ENCODE data around the gene FTO.

The FTO gene

GRCh38 chr16:53826658-53827057 is 122.7 kb downstream of the FTO start:
- Histone ChIP-seq H3K4me3 (ENCODE audit: low read length in 2 of 2) (no peak overlapping the region), H3K23ac (ENCODE audit: low read depth, low read length, poor library complexity) (no peak overlapping the region), H3K4me2 (ENCODE audit: insufficient read depth, low read length, poor library complexity, severe bottlenecking) (no peak overlapping the region), H2BK12ac (ENCODE audit: low read length) (no peak overlapping the region), H3K18ac (ENCODE audit: low read length) (no peak overlapping the region), H2BK120ac (ENCODE audit: low read depth, low read length) (no peak overlapping the region), H2BK15ac (ENCODE audit: low read length) (no peak overlapping the region), H3K27me3 (ENCODE audit: control insufficient read depth in 3 of 3, insufficient read depth in 3 of 3, low read depth in 1 of 3, low read length in 3 of 3) (peaks cover 0 to 2% (median 0%) of the 10 kb centered on the region in 3 experiments), H3K79me1 (ENCODE audit: low read depth, low read length) (no peaks in the 10 kb centered on the region), H3K4me1 (ENCODE audit: control insufficient read depth in 2 of 2, insufficient read depth in 1 of 2, low read depth in 1 of 2, low read length in 2 of 2) (peaks cover 3 to 11% of the 10 kb centered on the region in 2 donors), H3K27ac (replicated peaks; ENCODE audit: low read length) (no peak overlapping the region), H4K8ac (ENCODE audit: low read depth, low read length) (no peak overlapping the region), H3K36me3 (replicated peaks in 1 of 2; ENCODE audit: control insufficient read depth in 2 of 2, insufficient read depth in 2 of 2, low read length in 2 of 2) (peaks cover 5 to 14% of the 10 kb centered on the region in 2 donors), H3K4ac (ENCODE audit: low read length) (no peak overlapping the region), H3K9ac (ENCODE audit: low read depth, low read length, poor library complexity) (no peak overlapping the region), H3K14ac (ENCODE audit: low read length) (no peak overlapping the region), H2AK5ac (ENCODE audit: low read depth, low read length) (no peak overlapping the region), H4K91ac (ENCODE audit: low read depth, low read length, poor library complexity) (no peak overlapping the region), H3K9me3 (replicated peaks in 1 of 2; ENCODE audit: control insufficient read depth in 2 of 2, insufficient read depth in 1 of 2, low read depth in 1 of 2, low read length in 2 of 2) (peaks cover 5 to 16% of the 10 kb centered on the region in 2 donors), H2AFZ (ENCODE audit: low read length) (no peak overlapping the region), H2BK5ac (ENCODE audit: low read length) (no peak overlapping the region)
- DNase-seq (ENCODE audit: low spot score) = no peak
- WGBS, 2 donors (ENCODE audit: extremely low coverage in 2 of 2, insufficient read length in 2 of 2, insufficient replicate concordance in 1 of 2) = no CpG with 5 or more reads among the region's 3 CpGs

DNA sequence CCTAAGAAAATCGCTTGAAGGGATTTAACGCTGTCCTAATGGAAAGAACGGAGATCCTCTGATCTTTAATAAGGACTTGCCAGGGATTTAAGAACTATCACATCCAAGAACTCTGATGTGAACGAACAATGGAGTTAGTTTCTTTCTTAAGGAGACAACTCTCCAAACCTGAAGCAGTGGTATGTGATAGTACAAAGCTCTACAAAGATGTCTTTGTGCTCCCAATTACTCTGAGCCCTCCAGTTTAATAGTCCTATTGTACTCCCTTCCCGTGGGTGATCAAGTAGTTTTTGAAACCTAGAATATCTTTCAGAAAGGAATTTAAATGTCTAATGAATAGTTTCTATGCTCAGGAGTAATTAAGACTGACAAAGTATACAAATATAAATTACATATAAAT is 123.8 kb downstream of the FTO start:
- WGBS, 2 donors (ENCODE audit: extremely low coverage in 2 of 2, insufficient read length in 2 of 2, insufficient replicate concordance in 1 of 2) = no CpG with 5 or more reads among the region's 5 CpGs
- H2AFZ ChIP-seq (ENCODE audit: low read length) = no peak overlapping the region
- no peak overlapping the region for H2BK12ac ChIP-seq (ENCODE audit: low read length)
- H2AK5ac ChIP-seq (ENCODE audit: low read depth, low read length) = no peak overlapping the region
- no peak overlapping the region for H2BK15ac ChIP-seq (ENCODE audit: low read length)
- peaks cover 0 to 2% (median 0%) of the 10 kb centered on the region in 3 experiments for H3K27me3 ChIP-seq (ENCODE audit: control insufficient read depth in 3 of 3, insufficient read depth in 3 of 3, low read depth in 1 of 3, low read length in 3 of 3)
- no peak overlapping the region for H4K91ac ChIP-seq (ENCODE audit: low read depth, low read length, poor library complexity)
- H3K18ac ChIP-seq (ENCODE audit: low read length) = no peak overlapping the region
- DNase-seq (ENCODE audit: low spot score) = peak; percentile 73
- H3K36me3 ChIP-seq (replicated peaks in 1 of 2; ENCODE audit: control insufficient read depth in 2 of 2, insufficient read depth in 2 of 2, low read length in 2 of 2) = peaks cover 5 to 14% of the 10 kb centered on the region in 2 donors
- H3K27ac ChIP-seq (replicated peaks; ENCODE audit: low read length) = no peak overlapping the region
- H3K4me2 ChIP-seq (ENCODE audit: insufficient read depth, low read length, poor library complexity, severe bottlenecking) = no peak overlapping the region
- no peak overlapping the region for H2BK120ac ChIP-seq (ENCODE audit: low read depth, low read length)
- H3K79me1 ChIP-seq (ENCODE audit: low read depth, low read length) = no peaks in the 10 kb centered on the region
- no peak overlapping the region for H2BK5ac ChIP-seq (ENCODE audit: low read length)
- no peak overlapping the region for H3K14ac ChIP-seq (ENCODE audit: low read length)
- peaks cover 5 to 16% of the 10 kb centered on the region in 2 donors for H3K9me3 ChIP-seq (replicated peaks in 1 of 2; ENCODE audit: control insufficient read depth in 2 of 2, insufficient read depth in 1 of 2, low read depth in 1 of 2, low read length in 2 of 2)
- no peak overlapping the region for H4K8ac ChIP-seq (ENCODE audit: low read depth, low read length)
- no peak overlapping the region for H3K4ac ChIP-seq (ENCODE audit: low read length)
- no peak overlapping the region for H3K23ac ChIP-seq (ENCODE audit: low read depth, low read length, poor library complexity)
- H3K9ac ChIP-seq (ENCODE audit: low read depth, low read length, poor library complexity) = no peak overlapping the region
- peaks cover 3 to 10% of the 10 kb centered on the region in 2 donors for H3K4me1 ChIP-seq (ENCODE audit: control insufficient read depth in 2 of 2, insufficient read depth in 1 of 2, low read depth in 1 of 2, low read length in 2 of 2)
- no peak overlapping the region for H3K4me3 ChIP-seq (ENCODE audit: low read length in 2 of 2)

DNA sequence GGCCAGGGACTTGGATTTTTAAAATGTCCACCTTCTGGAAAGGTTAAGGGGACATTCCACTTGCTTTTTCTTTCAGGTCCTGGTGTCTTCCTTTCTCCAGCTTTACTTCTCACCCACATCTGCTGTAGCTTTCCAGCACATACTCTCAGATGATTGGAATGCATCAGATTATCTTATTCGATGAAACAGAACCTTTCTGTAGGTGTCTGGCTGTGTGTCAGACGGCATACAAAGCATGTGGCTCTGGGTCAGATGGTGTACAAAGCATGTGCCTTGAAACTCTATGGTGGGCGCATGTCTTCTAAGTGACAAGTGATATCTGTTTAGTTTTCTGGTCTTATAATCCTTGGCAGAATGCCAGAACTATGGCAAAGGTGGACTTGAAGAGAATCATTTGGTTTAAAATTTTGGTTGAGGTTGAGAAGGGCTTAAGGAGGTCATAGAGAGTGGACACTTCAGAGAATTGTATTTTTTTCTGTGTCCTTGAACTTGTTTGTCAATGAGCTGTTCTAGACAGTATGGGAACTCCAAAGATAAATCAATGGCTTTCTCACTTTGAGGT is 125.3 kb downstream of the FTO start:
- Histone ChIP-seq H4K8ac (ENCODE audit: low read depth, low read length) (no peak overlapping the region), H3K14ac (ENCODE audit: low read length) (no peak overlapping the region), H3K79me1 (ENCODE audit: low read depth, low read length) (no peaks in the 10 kb centered on the region), H2AFZ (ENCODE audit: low read length) (no peak overlapping the region), H2BK5ac (ENCODE audit: low read length) (no peak overlapping the region), H2BK120ac (ENCODE audit: low read depth, low read length) (no peak overlapping the region), H3K4me1 (ENCODE audit: control insufficient read depth in 2 of 2, insufficient read depth in 1 of 2, low read depth in 1 of 2, low read length in 2 of 2) (peaks cover 3 to 8% of the 10 kb centered on the region in 2 donors), H2BK12ac (ENCODE audit: low read length) (no peak overlapping the region), H2AK5ac (ENCODE audit: low read depth, low read length) (no peak overlapping the region), H4K91ac (ENCODE audit: low read depth, low read length, poor library complexity) (no peak overlapping the region), H3K23ac (ENCODE audit: low read depth, low read length, poor library complexity) (no peak overlapping the region), H3K27ac (replicated peaks; ENCODE audit: low read length) (no peak overlapping the region), H3K4me3 (ENCODE audit: low read length in 2 of 2) (no peak overlapping the region), H3K36me3 (replicated peaks in 1 of 2; ENCODE audit: control insufficient read depth in 2 of 2, insufficient read depth in 2 of 2, low read length in 2 of 2) (peaks cover 5 to 14% of the 10 kb centered on the region in 2 donors), H3K4ac (ENCODE audit: low read length) (no peak overlapping the region), H3K18ac (ENCODE audit: low read length) (no peak overlapping the region), H3K9ac (ENCODE audit: low read depth, low read length, poor library complexity) (no peak overlapping the region), H3K9me3 (replicated peaks in 1 of 2; ENCODE audit: control insufficient read depth in 2 of 2, insufficient read depth in 1 of 2, low read depth in 1 of 2, low read length in 2 of 2) (peaks cover 5 to 22% of the 10 kb centered on the region in 2 donors), H3K27me3 (ENCODE audit: control insufficient read depth in 3 of 3, insufficient read depth in 3 of 3, low read depth in 1 of 3, low read length in 3 of 3) (peaks cover 0 to 2% (median 0%) of the 10 kb centered on the region in 3 experiments), H2BK15ac (ENCODE audit: low read length) (no peak overlapping the region), H3K4me2 (ENCODE audit: insufficient read depth, low read length, poor library complexity, severe bottlenecking) (no peak overlapping the region)
- no peak for DNase-seq (ENCODE audit: low spot score)
- no CpG with 5 or more reads among the region's 3 CpGs for WGBS, 2 donors (ENCODE audit: extremely low coverage in 2 of 2, insufficient read length in 2 of 2, insufficient replicate concordance in 1 of 2)

GRCh38 chr16:53832896-53833544 is 129.1 kb downstream of the FTO start:
- Histone ChIP-seq H2BK15ac (ENCODE audit: low read length) (no peak overlapping the region), H3K27ac (replicated peaks; ENCODE audit: low read length) (no peak overlapping the region), H3K4me2 (ENCODE audit: insufficient read depth, low read length, poor library complexity, severe bottlenecking) (no peak overlapping the region), H3K27me3 (ENCODE audit: control insufficient read depth in 3 of 3, insufficient read depth in 3 of 3, low read depth in 1 of 3, low read length in 3 of 3) (no peaks in the 10 kb centered on the region), H4K8ac (ENCODE audit: low read depth, low read length) (no peak overlapping the region), H3K4me1 (ENCODE audit: control insufficient read depth in 2 of 2, insufficient read depth in 1 of 2, low read depth in 1 of 2, low read length in 2 of 2) (no peaks in the 10 kb centered on the region), H3K4ac (ENCODE audit: low read length) (no peak overlapping the region), H2AFZ (ENCODE audit: low read length) (no peak overlapping the region), H3K23ac (ENCODE audit: low read depth, low read length, poor library complexity) (no peak overlapping the region), H2BK5ac (ENCODE audit: low read length) (no peak overlapping the region), H3K9me3 (replicated peaks in 1 of 2; ENCODE audit: control insufficient read depth in 2 of 2, insufficient read depth in 1 of 2, low read depth in 1 of 2, low read length in 2 of 2) (peaks cover 1 to 14% of the 10 kb centered on the region in 2 donors), H3K9ac (ENCODE audit: low read depth, low read length, poor library complexity) (no peak overlapping the region), H3K14ac (ENCODE audit: low read length) (no peak overlapping the region), H2BK12ac (ENCODE audit: low read length) (no peak overlapping the region), H3K4me3 (ENCODE audit: low read length in 2 of 2) (no peak overlapping the region), H4K91ac (ENCODE audit: low read depth, low read length, poor library complexity) (no peak overlapping the region), H2AK5ac (ENCODE audit: low read depth, low read length) (no peak overlapping the region), H3K36me3 (replicated peaks in 1 of 2; ENCODE audit: control insufficient read depth in 2 of 2, insufficient read depth in 2 of 2, low read length in 2 of 2) (peaks cover 0 to 3% of the 10 kb centered on the region in 2 donors), H2BK120ac (ENCODE audit: low read depth, low read length) (no peak overlapping the region), H3K18ac (ENCODE audit: low read length) (no peak overlapping the region), H3K79me1 (ENCODE audit: low read depth, low read length) (no peaks in the 10 kb centered on the region)
- DNase-seq (ENCODE audit: low spot score) = no peak
- no CpG with 5 or more reads among the region's 9 CpGs for WGBS, 2 donors (ENCODE audit: extremely low coverage in 2 of 2, insufficient read length in 2 of 2, insufficient replicate concordance in 1 of 2)

All from neuronal stem cell (in vitro differentiated cells).